Activated CD8-positive, alpha-beta memory T cell treated with anti-CD3 and anti-CD28 coated beads for 1 hour (primary cell): ENCODE results near the gene NAV2.

ENCODE experiments used
- DNase-seq, 2 donors: peaks; one replicate each; pipeline ENCODE4 v3.0.0-alpha.2; 2020; ENCODE audit warnings: low read depth in 1 of 2; ENCODE audit errors: extremely low read depth in 1 of 2

The NAV2 gene

GRCh38 chr11:19853016-19853415 is 140.4 kb downstream of the NAV2 start:
- no peak for DNase-seq

- DNase-seq = no peak
Observed at GRCh38 chr11:19853920-19854319, 141.3 kb downstream of the NAV2 start.

- no peak for DNase-seq
Observed at GRCh38 chr11:19861171-19861570, 148.5 kb downstream of the NAV2 start.

- no peak for DNase-seq
Observed at GRCh38 chr11:19862091-19862490, 149.5 kb downstream of the NAV2 start.

GRCh38 chr11:19864141-19865140 is 151.8 kb downstream of the NAV2 start:
- no peak for DNase-seq

GRCh38 chr11:19866037-19866436 is 153.4 kb downstream of the NAV2 start:
- no peak for DNase-seq

- no peak for DNase-seq
Observed at GRCh38 chr11:19866521-19866920, 153.9 kb downstream of the NAV2 start.

GRCh38 chr11:19867064-19867463 is 154.4 kb downstream of the NAV2 start:
- DNase-seq = no peak

GRCh38 chr11:19868281-19868821 is 155.7 kb downstream of the NAV2 start:
- no peak for DNase-seq

GRCh38 chr11:19868871-19869270 is 156.2 kb downstream of the NAV2 start:
- no peak for DNase-seq

GRCh38 chr11:19869466-19869865 is 156.8 kb downstream of the NAV2 start:
- no peak for DNase-seq

- DNase-seq = no peak
Observed at GRCh38 chr11:19869946-19870589, 157.4 kb downstream of the NAV2 start.

GRCh38 chr11:19871531-19871930 is 158.9 kb downstream of the NAV2 start:
- DNase-seq = no peak

- DNase-seq = no peak
Observed at GRCh38 chr11:19872512-19873145, 160.0 kb downstream of the NAV2 start.

GRCh38 chr11:19873730-19874129 is 161.1 kb downstream of the NAV2 start:
- no peak for DNase-seq

- no peak for DNase-seq
Observed at GRCh38 chr11:19874266-19874665, 161.6 kb downstream of the NAV2 start.

GRCh38 chr11:19876750-19877149 is 164.1 kb downstream of the NAV2 start:
- no peak for DNase-seq

- no peak for DNase-seq
Observed at GRCh38 chr11:19878520-19878919, 165.9 kb downstream of the NAV2 start.

GRCh38 chr11:19879307-19880087 is 166.9 kb downstream of the NAV2 start:
- DNase-seq = no peak

GRCh38 chr11:19880088-19880345 is 167.4 kb downstream of the NAV2 start:
- DNase-seq = no peak

GRCh38 chr11:19881177-19881576 is 168.5 kb downstream of the NAV2 start:
- DNase-seq = no peak
